HG03039 (cell line): ENCODE measurements around the gene LRRC47.

Source experiments
- ATAC-seq: cut with Tn5 transposase; IDR thresholded peaks from one replicate; pipeline ENCODE4 v1.9.1; 2021; ENCODE audit warnings: mild to moderate bottlenecking, moderate library complexity; ENCODE audit not compliant: unreplicated experiment

Gene LRRC47

GRCh38 chr1:3734602-3735001 lies 61.7 kb downstream of the LRRC47 start:
- ATAC-seq, result no peak

GRCh38 chr1:3733883-3734589 lies 62.3 kb downstream of the LRRC47 start:
- no peak for ATAC-seq

GRCh38 chr1:3733094-3733882 lies 63.0 kb downstream of the LRRC47 start:
- no peak for ATAC-seq

GRCh38 chr1:3732434-3733093 lies 63.7 kb downstream of the LRRC47 start:
- no peak for ATAC-seq

GRCh38 chr1:3731583-3732433 lies 64.5 kb downstream of the LRRC47 start:
- ATAC-seq, result no peak

- no peak for ATAC-seq
Observed at GRCh38 chr1:3730543-3731247, 65.6 kb downstream of the LRRC47 start.

- ATAC-seq, result no peak
Observed at GRCh38 chr1:3729594-3730542, 66.4 kb downstream of the LRRC47 start.
